GM21737 (cell line): Measurements from ENCODE around the gene TMEM53.
"Not testable (repeated sequence)": the region's sequence is repeated elsewhere in the genome, so short reads cannot be mapped to it uniquely, and the experiment has no call there.

Source experiments
- ATAC-seq: cut with Tn5 transposase; IDR thresholded peaks from one replicate; pipeline ENCODE4 v1.9.1; 2021; ENCODE audit warnings: mild to moderate bottlenecking, moderate library complexity; ENCODE audit not compliant: unreplicated experiment

Gene TMEM53

DNA sequence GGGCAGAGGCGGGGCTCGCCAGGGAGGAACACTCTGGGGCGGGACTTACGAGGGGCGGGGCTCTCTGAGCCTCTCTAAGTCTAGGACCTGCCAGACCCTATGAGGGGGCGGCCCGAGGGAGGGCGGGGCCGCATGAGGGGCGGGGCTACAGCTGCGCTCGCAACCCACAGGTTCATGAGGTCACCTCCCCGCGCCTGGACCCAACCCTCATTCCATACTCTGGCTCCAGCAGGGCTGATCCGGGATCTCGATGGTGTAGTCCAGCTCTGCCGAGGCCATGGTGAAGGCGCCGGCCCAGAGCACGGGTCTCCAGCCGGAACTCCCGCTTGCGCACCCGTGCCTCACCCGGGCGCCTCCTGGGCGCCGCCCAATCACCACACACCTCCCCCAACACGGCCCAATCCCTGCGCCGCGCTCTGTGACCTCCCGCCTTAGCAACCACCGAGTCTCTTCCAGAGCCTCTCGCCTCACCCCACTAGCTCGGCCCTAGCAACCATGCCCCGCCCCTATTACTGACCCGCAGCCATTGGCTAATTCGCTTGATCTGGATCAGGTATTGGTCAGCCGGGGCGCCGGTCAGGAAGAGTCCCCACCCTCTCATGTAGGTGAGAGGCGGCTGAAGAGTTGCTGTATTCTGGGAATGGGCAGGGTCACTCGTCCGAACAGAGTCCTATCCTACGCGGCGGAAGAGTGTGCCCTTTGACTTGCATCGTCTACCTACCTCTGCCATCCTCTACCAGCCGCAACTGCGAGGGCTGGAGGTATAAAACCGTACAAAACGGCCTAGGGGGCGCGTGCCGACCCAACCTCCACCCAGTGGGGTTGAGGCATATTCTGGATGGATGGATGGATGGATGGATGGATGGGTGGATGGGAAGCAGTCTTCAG lies at the start of gene TMEM53, which contains the start of gene ARMH1:
Gene TMEM53, minus strand, starts transcription at position 369 of the 888 bp plus-strand sequence. Its CDS starts 90 bp downstream, at position 279.
Gene ARMH1, plus strand, starts transcription at position 602 of the 888 bp plus-strand sequence. CDS start 14,984 bp downstream, outside the sequence.
- ATAC-seq = peak; percentile 80

DNA sequence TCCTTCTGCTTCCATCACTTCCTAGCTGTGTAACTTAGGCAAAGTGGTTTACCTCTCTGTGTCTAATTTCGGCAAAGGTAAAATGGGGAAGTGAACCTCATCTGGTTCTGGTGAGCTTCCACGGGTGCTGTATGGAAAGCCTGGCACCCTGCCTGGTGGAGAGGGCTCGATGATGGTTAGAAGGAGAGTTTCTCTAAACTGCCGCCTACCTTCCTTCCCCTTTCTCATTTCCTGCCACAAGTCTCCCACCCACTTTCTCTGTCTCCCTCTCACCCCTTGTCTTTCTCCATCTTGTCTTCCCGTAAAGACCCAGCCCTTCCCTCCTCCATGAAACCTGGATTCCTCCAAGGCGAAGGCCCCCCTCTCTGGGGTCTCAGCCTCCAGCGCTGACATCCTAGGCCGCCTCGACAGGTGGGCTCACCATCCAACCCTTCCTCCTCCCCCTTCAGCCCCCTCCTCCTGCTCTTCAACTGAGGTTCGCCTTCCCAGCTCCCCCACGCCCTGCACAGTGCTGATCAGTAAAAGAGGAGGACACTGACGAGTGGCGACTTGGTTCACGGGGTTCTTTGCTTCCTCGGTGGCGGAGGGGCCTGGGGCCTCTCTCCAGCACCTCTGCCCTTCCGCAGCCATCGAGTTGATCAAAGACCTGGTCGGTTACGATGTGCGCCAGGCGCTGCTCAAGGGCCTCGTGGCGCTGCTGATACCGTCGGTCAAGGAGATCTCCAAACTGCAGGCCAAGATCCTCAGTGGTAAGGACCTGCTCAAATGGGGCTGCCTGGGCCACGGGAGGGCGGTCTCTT lies 49.4 kb upstream of the TMEM53 start:
- no peak for ATAC-seq

DNA sequence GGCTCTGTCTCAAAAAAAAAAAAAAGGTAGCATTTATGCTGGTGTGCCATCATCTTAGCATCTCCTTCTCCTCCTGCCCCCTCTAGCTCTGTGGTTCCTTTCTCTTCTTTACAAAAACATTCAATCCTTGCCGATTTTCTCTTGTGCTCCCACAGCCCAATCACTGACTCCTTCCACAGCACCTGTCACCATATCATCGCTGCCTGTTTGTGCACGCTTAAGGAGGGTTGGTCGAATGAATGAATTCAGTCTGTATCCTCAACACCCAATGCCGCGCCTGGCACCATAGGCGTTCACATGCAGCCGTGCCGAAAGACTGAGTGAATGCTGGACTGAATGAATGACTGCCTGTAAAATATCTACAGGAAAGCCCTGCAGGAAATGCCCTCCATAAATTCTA lies 48.8 kb upstream of the TMEM53 start:
- no peak for ATAC-seq

DNA sequence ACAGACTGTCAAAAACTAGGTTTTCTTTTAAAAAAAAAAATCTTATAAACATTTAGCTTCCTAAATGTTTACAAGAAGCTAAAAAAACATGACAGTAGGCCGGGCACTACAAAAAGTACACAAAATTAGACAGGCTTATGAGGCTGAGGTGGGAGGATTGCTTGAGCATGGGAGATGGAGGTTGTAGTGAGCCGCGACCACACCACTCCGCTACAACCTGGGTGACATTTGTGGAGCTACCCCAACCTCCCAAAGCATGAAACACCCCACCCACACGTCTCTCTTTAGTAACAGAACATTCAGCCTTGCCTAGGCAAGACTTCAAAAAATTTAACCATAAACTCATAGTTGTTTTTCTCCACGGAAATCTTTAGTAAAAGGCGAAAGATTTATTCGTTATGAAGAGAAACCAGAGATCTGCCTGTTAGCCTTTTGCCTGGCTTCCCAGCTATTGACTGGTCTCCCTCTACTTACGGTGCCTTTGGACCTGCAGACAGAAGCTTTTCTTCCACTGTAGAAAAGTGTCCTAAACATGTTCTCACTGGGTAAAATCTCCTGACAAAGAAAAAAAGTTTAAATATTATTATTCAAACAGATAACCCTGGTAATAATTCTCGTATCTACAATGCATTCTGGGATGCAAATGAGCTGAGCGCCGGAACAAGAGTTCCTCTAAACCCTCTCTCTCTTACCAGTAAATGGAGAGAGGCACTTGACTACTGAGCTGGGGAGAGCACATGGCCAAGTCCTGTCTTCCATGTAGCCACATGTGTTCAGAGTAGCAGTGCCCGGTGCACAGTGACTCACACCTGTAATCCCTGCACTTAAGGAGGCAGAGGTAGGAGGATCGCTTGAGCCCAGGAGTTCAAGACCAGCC lies 47.4 kb upstream of the TMEM53 start:
- ATAC-seq = peak; percentile 63

DNA sequence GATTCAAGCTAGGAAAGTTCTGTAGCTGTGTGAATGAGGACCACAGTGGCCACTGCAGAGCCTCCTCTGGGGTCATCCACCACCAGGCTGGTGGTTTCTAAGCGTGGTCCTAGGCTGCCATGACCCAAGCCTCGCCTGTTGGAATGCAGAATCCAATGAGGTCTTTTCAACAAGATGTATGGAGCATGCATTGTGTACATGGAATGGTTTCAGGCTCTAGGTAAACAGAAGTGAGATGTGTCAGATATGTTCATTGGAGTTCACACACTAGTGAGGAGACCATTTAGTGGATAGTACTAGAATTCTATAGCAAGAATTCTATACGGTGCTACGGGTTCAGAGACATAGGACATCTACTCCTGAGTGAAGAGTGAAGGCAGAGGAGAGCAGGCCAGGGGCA lies 46.0 kb upstream of the TMEM53 start:
- no peak for ATAC-seq

DNA sequence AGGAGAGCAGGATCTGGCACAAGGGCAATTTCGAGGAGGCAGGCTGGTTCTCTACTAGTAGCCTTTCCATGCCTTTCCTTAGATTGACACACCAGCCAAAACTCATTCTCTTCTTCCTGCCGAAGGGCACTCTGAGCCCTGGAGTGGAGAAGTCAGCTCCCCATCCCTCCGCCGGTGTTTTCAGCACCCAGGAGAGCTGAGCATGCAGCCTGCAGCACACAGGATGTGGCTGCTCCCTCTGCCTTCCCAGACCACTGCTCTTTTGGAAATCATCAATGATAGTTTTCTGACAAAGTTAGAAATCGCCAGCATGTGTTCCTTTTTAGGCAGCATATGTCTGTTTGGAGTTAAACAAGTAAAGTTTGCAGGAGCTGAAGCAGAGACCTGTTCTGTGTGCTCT lies 45.0 kb upstream of the TMEM53 start:
- no peak for ATAC-seq

DNA sequence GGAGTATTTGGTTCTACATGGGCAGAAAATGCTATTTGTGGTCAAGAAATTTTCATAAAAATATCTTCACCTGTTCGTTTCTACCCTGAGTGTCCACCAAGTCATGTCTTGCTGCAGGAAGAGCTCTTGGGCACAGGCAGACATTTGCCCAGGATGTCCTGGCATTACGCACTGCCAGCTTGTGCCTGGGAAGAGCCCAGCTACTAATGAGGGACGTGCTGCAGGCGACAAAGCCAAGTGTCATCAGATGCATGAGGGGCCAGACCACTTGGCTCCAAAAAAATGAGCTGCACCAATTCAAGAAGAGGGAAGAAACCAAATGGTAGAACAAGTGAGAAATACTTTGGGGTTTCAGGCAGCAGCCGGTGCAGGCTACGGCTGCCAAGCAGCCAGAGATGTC lies 43.8 kb upstream of the TMEM53 start:
- ATAC-seq = no peak

DNA sequence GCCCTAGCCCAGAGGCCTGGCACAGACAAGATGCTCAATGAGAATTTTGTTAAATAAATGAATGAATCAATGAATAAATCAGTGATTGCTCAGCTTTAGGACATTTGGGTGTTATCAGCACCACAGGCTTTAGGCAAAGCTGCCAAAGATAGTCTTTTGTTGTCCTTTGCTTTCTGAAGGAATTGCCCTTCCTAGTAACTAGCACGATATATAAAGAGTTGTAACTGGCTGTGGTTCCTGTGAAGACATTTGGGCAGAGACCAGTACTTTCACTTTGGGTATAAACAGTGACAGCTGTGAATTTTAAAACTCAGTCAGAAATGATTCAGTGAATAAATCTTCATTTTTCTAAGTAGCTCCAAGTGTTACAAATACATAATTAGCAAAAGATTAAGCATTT lies 43.4 kb upstream of the TMEM53 start:
- no peak for ATAC-seq

DNA sequence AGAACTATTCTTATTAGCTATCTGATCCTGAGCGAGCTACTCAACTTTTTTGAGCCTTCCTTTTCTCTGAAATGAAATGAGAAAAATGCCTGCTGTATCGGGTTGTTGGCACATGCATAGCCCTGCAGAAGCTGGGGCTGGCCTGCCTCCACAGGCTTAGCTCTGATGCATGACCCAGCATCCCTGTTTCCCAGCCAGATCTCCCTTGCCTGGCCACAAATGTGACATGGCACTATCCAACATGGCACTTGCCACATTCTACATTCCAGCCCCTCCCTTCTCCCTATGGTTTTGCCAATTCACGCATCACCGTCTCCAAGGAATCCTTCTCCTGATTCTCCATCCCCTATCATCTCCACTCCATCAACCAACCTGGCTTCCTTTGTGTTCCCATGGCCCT lies 42.9 kb upstream of the TMEM53 start:
- no peak for ATAC-seq

DNA sequence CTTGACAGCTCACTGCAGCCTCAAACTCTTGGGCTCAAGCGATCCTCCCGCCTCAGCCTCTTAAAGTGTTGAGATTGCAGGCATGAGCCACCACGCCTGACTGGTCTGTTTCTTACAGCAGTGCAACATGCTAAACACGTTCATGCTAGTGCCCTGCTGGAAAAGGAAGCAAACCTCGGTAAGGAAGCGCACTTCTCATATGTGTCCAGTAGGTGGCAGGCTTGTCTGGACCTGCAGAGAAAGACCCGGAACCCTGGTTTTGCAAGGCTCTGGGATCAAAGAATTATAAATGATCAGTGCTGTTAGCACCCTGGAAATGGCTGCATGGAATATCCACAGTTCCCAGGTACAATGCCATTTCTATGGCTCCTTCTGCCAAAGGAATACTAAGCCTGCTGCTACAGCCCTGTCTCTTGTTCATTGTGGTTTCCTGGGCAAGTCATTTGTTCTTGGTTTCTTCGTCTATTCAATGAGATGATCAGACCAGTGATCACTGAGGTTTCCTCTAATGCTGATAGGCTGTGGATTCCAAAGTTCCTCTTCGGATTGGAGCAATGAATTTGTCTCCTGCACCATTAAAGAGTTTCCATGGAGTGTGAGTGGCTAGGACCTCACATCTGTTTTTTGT lies 40.8 kb upstream of the TMEM53 start:
- ATAC-seq = no peak

DNA sequence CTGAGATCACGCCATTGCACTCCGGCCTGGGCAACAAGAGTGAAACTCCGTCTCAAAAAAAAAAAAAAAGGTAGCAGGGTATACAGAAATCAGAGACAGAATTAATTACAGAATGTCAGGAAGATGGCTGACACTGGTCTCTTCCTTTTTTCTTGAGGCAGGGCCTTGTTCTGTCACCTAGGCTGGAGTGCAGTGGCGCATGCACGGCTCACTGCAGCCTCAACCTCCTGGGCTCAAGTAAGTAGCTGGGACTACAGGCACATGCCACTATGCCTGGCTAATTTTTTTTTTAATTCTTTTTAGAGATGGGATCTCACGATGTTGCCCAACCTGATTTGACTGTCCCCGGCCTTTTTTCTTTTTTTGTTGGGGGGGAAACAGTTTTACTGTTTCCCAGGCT lies 40.3 kb upstream of the TMEM53 start:
- no peak for ATAC-seq

DNA sequence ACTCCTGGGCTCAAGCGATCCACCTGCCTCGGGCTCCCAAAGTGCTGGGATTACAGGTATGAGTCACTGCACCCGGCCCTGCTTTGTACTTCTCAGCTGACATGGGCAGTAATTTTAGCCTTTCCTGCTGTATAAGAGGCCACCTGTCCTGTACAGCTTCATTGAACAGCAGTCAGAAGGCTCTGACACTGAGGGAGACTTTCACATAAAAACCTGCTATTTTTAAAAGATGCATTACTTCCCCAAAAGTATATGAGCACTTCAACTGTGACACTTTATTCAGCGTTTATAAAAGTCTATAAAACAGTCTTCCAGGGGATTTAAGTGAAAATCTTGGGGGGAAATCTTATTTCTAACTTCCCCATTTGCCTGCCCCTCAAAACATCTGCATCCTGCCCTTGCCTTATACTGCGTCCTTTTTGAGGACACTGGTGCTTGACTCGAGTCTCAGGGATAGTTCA lies 39.1 kb upstream of the TMEM53 start:
- peak; percentile 55 for ATAC-seq

DNA sequence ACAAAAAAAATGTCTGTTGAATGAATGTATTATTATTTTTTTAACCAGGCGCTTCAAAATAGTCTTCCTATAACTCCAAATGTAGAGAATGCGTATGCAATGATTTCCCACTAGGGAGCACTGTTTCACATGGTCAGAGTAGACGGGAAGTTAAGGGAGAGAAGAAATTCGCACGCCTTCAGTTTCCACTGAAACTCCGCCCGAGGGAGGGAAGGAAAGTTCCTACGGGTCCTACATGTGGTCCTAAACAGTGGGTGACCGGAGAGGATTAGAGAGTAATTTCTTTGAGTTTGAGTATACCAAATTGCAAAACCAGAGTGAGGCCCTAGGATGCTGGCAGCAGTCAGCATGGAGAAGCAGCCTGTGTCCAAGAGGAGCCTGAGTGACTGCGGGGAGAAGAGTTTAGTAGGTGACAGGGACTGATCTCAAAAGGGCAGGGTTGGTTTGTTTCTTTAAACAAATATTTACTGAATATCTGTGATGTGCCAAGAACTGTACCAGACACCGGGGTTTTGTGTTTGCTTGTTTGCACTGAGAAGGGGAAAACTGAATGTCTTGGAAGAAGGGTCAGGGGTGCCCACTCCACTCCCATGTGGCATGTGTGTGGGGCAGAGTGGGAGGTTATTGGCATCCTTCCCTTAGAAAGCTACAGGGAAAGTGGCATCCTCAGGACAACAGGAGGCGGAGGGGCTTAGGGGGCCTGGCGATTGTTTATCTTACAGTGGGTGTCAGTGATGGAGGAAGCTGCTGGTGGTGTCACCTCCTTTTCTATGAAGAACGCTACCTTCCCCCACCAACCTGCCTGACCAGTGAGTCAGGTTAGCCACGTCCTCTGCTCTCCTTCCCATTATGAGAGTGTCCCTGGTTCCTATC lies 33.9 kb upstream of the TMEM53 start:
- no peak for ATAC-seq

DNA sequence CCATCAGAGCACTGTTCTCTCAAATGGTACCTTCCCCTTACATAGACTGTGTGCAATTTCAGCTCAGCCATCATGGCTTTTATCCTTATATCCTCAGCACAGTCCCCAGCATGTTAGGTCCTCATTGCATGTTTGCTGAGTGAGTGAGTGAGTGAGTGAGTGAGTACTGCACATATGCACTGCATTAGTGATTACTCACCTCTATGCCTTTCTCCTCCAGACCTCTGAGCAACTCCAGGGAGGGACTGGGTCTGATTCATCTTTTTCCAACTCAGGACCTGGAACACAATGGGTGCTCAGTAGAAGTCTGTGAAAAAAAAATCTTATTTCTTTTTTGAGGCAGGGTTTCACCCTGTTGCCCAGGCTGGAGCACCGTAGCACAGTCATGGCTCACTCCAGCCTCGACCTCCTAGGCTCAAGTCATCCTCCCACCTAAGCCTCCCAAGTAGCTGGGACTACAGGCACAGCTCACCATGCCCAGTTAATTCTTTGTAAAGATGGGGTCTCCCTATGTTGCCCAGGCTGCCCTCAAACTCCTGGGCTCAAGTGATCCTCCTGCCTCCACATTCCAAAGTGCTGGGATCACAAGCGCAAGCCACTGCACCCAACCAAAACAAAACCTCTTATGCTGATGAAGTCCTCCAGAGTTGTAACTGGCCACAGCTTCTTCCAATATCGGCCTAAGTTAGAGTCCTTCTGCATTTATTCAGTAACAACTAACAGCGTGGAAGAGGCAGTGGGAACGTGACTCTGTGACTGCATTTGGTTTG lies 33.0 kb upstream of the TMEM53 start:
- no peak for ATAC-seq

DNA sequence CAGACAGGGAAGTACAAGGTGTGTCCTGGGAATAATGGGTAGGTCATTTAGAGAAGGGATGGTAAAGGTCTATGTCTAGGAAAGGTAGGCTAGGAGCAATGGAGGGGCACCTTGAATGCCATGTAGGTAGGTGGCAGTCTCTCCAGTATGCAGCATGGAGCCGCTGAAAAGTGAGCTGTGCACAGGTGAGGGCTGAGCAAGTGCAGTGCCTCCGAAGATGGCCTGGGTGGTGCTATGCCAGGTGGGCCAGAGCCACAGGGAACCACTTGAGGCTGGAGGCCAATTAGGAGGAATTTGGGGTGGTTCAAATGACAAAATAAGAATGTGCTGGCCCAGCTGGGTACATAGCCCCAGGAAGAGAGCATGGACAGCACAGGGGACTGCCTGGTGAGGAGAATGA lies 31.7 kb upstream of the TMEM53 start:
- ATAC-seq = no peak

DNA sequence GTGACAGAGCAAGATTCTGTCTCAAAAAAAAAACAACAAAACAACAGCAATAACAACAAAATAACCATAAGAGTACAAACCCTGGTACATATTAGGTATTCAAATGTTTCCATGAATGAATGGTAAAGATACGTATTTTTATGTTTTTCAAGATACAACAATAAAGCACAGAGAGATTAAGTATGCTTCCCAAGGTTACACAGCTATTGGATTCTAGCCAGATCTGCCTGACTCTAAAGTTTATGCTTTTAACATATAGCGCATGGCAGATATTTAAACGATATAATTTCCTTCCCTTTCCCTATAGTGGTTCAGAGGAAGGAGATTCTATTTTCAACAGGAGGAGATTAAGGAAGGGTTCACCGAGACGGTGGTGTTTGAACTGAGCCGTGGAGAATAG lies 31.2 kb upstream of the TMEM53 start:
- no peak for ATAC-seq

DNA sequence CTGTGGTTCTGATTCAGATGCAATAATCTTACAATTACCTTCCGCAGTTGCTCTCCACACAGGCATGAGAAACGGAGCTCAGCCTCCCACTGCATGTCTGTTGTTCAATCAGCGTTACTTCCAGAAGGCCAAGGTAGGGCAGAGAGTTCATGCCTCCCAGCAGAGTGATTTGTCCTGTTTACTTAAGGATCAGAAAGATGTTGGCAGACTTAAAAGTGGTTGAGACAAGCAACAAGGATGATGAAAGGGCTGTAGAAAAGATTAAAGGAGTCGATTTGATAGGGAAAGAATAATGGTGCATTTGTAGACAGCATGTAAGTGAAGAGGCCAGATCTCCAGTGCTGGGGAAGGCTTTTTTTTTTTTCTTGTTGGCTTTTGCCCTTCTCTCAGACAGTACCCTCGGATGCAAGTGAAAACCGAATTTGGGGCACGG lies 26.9 kb upstream of the TMEM53 start:
- no peak for ATAC-seq

DNA sequence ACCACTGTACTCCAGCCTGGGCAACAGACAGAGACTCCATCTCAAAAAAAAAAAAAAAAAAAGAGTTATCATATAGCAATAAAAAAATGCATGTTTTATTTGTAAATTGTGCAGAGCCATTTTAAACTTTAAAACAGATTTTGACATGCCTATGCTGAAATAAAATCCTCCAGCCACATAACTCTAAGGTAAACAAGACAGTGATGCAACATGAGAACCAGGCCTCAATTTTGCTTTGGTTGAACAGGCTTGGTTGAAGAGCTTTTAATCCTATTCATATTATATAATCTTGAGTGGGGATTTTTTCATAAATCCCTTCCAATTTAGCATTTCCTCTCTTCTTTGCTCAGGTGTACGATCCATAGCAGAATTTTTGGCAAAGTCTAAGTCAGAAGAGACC lies 26.3 kb upstream of the TMEM53 start:
- no peak for ATAC-seq

DNA sequence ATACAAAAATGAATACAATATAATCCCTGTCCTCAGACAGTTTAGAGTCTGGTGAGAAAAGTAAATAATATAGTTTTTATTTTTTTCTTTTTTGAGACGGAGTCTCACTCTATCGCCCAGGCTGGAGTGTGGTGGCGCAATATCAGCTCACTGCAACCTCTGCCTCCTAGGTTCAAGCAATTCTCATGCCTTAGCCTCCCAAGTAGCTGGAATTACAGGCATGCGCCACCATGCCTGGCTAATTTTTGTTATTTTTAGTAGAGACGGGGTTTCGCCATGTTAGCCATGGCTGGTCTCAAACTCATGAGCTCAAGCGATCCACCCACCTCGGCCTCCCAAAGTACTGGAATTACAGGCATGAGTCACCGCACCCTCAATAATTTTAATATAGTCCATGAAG lies 25.1 kb upstream of the TMEM53 start:
- not testable (repeated sequence) for ATAC-seq
